Activated naive CD4-positive, alpha-beta T cell treated with anti-CD3 and anti-CD28 coated beads, Interleukin-2, amount 50 U/mL, for 16 hours (primary cell): Measurements from ENCODE around the gene TARBP2.
"Not testable (repeated sequence)": the region's sequence is repeated elsewhere in the genome, so short reads cannot be mapped to it uniquely, and the experiment has no call there.

Experiments used
- DNase-seq: peaks from one replicate; pipeline ENCODE4 v3.0.0-alpha.2; 2020

The TARBP2 gene

DNA sequence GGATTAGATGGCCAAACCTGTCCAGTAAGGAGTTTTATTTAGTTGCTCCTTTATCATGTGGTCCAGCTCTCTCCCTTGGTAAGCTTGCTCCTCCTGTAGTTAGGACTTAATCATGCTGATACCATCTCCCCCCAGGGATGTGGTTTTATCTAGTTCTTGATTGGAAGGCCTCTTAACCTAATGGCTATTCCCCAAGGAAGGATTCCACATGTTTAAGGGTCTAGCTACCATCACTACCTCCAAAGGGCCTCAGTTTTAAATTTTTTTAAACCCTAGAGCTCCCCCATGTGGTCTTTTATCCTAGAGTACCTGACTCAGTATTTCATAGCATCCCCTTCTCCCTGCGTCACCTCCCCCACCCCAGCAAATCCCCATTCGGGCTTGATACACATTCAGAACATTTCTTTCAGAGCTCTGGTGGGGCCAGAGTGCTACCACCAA lies 24.3 kb upstream of the TARBP2 start:
- DNase-seq, result no peak

DNA sequence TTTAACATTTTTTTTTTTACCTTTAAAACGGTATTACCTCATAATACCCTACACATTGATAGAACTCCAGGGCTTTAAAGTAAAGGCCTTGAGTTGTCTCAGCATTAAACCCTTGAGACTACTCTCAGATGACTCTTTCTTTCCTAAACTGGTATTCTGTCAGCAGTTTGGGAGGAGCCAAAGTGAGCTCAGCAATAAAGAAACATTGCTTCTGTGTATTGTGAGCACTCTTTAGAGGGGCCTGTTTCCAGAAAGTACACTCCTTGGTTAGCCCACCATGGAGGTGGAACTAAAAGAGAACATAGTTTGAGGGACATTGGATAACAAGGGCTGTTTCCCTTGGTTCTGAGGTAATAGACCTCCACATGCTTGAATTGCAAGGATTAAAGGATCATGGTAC lies 22.2 kb upstream of the TARBP2 start:
- DNase-seq, result no peak

DNA sequence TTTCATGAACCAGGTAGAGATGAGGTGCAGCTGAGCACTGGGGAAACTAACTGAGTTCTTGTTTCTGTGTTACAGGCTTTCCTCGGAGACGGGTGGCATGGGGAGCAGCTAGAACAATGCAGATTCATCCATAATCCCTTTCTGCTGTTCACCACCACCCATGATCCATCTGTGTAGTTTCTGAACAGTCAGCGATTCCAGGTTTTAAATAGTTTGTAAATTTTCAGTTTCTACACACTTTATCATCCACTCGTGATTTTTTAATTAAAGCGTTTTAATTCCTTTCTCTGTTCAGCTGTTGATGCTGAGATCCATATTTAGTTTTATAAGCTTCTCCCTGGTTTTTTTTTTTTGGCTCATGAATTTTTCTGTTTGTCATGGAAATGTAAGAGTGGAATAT lies 21.8 kb upstream of the TARBP2 start:
- DNase-seq, result no peak

GRCh38 chr12:53480491-53481442 lies 20.3 kb upstream of the TARBP2 start:
- no peak for DNase-seq

- DNase-seq, result not testable (repeated sequence)
Measured at GRCh38 chr12:53481458-53481857, 19.6 kb upstream of the TARBP2 start.

GRCh38 chr12:53481939-53482586 lies 19.0 kb upstream of the TARBP2 start:
- no peak for DNase-seq

DNA sequence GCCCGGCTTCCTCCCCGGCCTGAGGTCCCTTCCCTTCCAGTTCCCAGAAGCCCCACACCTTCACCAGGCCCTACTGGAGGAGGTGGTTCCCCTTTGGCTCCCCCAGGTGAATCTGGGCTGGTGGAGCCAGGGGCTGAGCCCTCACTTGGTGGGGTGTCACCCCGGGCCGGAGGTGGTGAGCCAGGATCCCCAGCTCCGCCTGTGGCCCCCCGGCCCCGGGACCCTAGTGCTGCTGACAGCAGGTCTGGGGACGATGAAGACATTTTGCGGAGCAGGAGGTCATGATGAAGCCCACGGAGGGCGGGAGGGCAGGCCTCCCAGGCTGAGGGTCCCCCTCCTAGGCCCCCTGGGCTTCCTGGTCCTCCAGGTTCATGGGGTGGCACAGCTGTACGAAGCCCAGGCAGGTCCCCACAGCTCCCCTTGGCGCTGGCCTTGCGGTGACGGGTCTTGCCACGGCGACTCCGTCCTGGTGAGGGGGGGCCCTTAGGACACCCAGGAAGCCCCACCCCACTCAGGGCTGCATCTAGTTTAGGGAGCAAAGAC lies 18.4 kb upstream of the TARBP2 start:
- DNase-seq, result no peak

DNA sequence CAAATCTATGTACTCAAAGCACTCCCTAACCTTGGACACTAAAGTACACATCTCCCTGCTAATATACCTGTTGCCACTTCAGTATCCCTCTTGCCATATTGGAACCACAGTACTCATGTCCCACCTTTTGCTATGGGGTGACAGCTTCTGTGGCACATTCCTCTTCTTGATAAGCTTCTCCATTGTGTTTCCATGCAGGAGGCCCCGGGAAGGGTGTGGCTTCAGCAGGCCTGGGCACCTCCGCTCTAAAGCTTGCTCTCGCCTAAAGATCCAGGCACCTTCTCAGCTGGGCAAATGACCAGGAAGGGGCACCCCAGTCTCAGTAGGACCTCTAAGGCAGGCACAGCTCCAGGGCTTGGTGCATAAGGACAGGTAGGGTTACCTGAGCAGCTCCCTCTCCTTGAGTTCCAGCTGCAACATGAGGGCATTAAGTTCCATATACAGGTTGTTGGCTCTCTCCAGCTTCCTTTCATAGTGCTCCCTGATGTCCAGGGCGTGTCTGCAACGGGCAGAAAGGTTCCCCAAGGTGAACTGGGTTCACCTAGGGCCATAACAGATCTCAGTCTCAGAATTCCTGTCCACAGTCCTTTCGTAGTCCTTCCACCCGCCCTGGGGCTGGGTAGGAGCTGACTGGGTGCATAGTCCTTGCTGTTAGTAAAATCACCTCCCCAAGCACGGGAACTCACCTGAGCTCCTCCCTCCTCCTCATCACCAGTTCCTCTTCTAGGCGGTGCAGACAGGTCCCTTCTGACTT lies 17.7 kb upstream of the TARBP2 start:
- DNase-seq, result no peak

- DNase-seq, result no peak
Measured at GRCh38 chr12:53483979-53484377, 17.1 kb upstream of the TARBP2 start.

- DNase-seq, result no peak
Measured at GRCh38 chr12:53484686-53485575, 16.2 kb upstream of the TARBP2 start.

DNA sequence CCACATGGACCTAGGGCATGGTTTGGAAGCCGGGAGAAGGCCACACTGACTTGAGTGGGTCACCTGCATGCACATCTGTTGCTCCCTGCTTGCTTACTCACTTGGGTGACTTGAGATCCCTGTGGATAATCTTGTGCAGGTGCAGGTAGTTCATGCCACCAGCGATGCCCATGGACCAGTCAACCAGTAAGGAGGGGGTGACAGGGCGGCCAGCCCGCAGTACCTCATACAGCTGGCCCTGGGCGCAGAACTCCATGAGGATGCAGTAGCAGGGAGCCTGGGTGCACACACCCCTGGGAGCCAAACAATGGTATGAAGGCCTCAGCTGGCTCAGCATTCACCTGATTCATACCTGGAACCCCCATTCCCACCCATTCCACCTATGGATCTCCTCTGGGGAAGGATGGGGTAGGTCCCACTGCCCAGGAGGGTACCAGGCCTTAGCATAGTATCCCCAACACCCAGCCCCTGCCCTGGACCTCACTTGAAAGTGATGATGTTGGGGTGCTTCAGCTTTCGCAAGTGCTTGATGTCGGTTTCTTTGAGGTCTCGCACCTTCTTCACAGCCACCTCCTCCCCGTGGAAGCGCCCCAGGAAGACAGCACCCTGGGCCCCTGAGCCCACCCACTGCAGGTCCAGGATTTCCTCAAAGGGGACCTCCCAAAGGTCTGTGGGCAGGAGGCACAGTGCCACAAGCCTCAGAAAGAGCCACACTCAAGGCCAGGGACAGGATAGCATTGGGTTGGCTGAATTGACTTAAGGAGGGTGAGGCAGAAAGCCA lies 14.9 kb upstream of the TARBP2 start:
- no peak for DNase-seq

GRCh38 chr12:53486736-53487487 lies 14.2 kb upstream of the TARBP2 start:
- DNase-seq, result no peak

GRCh38 chr12:53489242-53489864 lies 11.7 kb upstream of the TARBP2 start:
- no peak for DNase-seq

- no peak for DNase-seq
Measured at GRCh38 chr12:53492188-53492587, 8.9 kb upstream of the TARBP2 start.

- DNase-seq, result peak; percentile 85
Measured at GRCh38 chr12:53492830-53493609, 8.1 kb upstream of the TARBP2 start.

DNA sequence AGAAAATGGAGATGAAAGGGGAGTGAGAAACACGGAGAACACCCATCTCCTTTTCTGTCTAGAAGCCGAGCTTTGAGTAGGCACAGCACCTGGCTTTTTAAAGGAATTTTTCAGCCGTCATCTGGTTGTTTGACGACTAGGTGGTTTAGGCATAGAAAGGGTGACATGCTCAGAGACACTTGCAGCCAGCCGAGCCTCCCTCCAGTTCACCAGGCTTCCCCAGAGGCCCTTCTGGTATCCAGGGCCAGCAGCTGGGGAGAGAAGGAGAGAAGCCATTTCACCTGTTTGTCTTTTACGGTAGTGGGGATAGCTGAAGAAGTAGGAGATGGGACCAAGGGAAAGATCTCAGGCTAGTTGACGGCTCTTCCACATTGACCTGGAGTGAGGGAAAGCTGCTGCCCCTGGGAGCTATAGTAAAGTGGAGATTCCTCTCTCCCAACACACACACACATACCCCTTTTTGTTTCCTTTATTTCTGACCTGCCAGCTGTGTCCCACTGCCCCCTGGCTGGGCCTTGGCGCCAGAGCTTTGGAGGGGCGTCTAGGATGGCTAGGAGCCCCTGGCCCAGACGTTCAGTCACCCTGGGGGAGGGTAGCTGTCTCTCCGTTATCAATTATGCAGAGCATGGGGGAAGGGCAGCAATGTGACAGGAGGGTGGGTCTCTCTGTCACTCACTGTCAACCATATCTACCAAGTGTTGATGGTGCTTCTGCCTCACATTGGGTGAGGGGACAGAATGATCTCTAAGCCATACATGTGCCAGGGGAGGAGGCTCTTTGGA lies 7.3 kb upstream of the TARBP2 start:
- DNase-seq, result no peak

DNA sequence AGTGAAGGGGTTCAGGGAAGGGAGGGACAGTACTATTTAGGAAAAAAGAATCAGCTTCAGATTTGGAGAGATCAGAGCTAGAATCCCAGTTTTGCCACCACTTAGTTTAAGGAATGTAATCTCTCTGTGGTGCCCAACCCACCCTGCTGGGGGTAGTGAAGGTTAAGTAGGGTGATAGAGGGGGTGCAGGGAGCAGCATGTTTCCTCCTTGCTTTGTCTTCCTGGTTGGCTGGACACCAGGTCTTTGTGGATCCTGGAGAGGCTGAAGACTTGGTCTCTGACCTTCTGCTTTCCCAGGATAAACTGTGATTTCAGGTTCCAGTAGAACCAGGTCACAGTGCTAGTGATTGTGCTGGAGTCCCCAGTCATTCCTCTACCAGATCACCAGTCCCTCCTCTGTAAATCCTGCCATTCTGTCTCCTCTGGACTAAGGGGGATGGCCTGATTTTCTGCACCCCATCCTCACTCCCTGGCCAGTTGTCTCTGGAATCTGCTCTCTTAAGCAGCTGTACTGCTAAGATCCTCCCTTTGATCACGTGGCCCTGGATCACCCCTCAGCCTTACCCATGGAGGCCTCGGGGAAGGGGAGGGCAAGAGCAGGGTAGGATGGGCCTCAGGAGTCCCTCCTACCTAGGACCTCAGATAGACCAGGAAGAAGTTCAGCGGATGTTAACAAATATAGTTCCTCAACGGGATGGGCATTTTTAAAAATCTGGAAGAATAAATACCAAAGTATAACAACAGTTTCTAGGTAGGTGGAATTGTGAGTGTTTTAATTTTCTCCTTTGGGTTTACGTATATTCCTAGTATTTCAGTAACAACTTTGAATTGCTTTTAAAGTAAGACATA lies 5.0 kb upstream of the TARBP2 start:
- DNase-seq, result no peak

- no peak for DNase-seq
Measured at GRCh38 chr12:53496752-53497032, 4.4 kb upstream of the TARBP2 start.
